AG04450 (cell line): ENCODE results near the gene IQCN. TPM values are rescaled to one million over a fixed set of nuclear protein-coding genes. Genes with fewer than 3 reads are reported as not detected.

Experiments used
- CTCF ChIA-PET: fragments of 300-600, 350-600 bp; formaldehyde crosslinking; extraction: SDS; loops from one replicate; lab custom pipeline; 2022; ENCODE audit warnings: antibody characterized with exemption, inconsistent platforms; lab: Charles Lee
- POLR2A ChIA-PET: fragments of 350-600 bp; formaldehyde crosslinking; extraction: SDS; loops from one replicate; lab custom pipeline; 2021; ENCODE audit warnings: antibody characterized with exemption, inconsistent platforms; lab: Yijun Ruan, JAX
- DNase-seq: peaks from one replicate; pipeline ENCODE4 v3.0.0-alpha.2; 2011; ENCODE audit warnings: low read depth, low spot score
- H3K27ac ChIP-seq: one replicate; pipeline ENCODE4 v1.5.1; 2012; ENCODE audit warnings: low read depth, low read length, control low read depth
- H3K27me3 ChIP-seq: one replicate; pipeline ENCODE4 v1.6.0; 2012; ENCODE audit warnings: low read length; ENCODE audit not compliant: control insufficient read depth, insufficient read depth
- H3K4me3 ChIP-seq: 2 replicates; pipeline ENCODE4 v1.5.1; 2011; ENCODE audit warnings: mild to moderate bottlenecking, low read depth, low read length, control low read depth
- H3K9me3 ChIP-seq: 2 replicates; pipeline ENCODE4 v1.5.1; 2012; ENCODE audit warnings: low read length; ENCODE audit not compliant: control insufficient read depth, insufficient read depth
- polyA plus RNA-seq: library from polyadenylated mRNA; depleted of rRNA; stranded (reverse); fragments of >200 nt; gene quantifications from 2 replicates; pipeline ENCODE4 v1.2.3, GENCODE V29; 2011
- TF ChIP-seq, protein P1 (sequence below): IDR thresholded peaks from 2 replicates; pipeline ENCODE4 v1.5.1; 2011; ENCODE audit warnings: low read depth, low read length, control low read depth, inconsistent platforms

Gene IQCN
- polyA plus RNA-seq, 1 experiment: 0.45 TPM

DNA sequence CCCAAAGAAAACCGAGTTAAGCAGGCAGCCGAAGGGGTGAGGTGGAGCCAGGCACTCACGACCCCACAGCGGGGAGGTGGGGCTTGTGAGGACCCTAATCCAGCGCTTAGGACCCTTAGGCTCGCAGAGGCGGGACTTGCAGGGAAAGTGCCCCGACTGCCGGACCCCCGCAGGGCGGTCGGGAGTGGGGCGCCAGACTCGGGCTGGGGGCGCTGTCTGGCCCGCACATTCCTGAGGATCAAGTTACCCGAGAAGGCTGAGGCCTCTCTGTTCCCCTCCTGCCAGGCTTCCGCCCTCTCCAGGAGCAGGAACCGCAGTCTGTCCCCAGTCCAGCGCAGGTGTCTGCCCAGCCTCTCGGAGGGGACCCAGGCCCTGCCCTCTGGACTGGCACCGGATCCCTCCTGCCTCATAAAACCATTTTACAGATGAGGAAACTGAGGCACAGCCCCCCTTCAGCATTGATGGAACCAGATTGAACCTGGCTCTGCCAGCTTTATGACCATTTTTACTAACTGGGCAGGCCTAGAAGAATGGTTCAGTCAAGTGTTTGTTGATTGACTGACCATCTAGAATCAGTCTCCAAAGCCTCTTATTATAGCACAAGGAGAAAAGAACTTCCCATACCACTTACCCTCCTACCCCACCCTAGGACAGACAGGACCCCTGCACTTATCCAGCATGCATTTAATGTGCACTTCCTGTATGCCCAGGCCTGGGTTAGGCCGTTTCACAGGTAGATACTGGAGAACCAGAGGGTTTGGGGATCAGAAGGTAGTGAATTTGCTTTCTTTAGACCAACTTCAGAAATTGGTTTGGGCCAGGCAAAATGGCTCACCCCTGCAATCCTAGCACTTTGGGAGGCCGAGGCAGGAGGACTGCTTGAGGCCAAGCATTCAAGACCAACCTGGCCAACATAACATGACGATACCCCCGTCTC lies 13.9 kb upstream of the IQCN start:
- Histone ChIP-seq H3K4me3 (no peak overlapping the region), H3K27me3 (no peaks in the 10 kb centered on the region), H3K9me3 (no peaks in the 10 kb centered on the region), H3K27ac (no peak overlapping the region)
- ChIA-PET POLR2A (interaction anchor here (0.5 to 1.0 kb wide), 2 partner anchors 15 to 17 kb away, joined by 3 to 11 read pairs; no protein-coding TSS in a partner anchor), CTCF (interaction anchor here (0.5 to 0.8 kb wide), 2 partner anchors 9 to 712 kb away, joined by 3 read pairs; no protein-coding TSS in a partner anchor)
- TF ChIP-seq, protein P1, sequence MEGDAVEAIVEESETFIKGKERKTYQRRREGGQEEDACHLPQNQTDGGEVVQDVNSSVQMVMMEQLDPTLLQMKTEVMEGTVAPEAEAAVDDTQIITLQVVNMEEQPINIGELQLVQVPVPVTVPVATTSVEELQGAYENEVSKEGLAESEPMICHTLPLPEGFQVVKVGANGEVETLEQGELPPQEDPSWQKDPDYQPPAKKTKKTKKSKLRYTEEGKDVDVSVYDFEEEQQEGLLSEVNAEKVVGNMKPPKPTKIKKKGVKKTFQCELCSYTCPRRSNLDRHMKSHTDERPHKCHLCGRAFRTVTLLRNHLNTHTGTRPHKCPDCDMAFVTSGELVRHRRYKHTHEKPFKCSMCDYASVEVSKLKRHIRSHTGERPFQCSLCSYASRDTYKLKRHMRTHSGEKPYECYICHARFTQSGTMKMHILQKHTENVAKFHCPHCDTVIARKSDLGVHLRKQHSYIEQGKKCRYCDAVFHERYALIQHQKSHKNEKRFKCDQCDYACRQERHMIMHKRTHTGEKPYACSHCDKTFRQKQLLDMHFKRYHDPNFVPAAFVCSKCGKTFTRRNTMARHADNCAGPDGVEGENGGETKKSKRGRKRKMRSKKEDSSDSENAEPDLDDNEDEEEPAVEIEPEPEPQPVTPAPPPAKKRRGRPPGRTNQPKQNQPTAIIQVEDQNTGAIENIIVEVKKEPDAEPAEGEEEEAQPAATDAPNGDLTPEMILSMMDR: no peak
- DNase-seq: no peak

DNA sequence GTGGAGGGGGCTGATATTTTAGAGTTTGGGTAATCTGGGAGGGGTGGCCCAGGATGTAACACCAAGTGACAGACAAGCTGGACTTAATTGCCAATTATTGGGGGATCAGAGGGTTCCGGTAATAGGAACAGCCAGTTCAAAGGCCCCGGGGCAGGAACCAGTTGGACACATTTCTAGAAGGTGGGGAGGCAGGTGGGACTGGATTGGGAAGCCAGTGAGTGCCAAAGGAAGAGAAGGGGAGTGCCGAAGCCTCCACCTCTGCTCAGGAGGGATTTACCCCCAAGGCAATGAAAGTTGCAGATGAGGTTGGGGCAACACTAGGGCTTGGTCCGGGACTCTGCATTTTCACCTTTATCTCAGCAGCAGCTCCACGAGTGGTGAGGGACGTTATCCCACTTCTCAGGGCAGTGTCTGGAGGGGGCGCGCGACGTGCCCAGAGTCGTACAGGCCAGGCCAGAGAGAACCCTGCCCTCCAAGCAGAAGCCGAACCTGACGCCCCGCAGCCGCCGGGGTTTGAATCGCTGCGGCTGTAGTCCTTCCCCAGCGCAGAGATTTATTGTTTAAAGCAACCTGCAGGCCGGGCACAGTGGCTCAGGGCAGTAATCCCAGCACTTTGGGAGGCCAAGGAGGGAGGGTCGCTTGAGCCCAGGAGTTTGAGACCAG lies 12.9 kb upstream of the IQCN start:
- H3K4me3 ChIP-seq: no peak overlapping the region
- POLR2A ChIA-PET: interaction anchor here (1.5 kb wide), 1 partner anchor 18 kb away, joined by 5 read pairs; no protein-coding TSS in a partner anchor
- no peak for DNase-seq
- no peaks in the 10 kb centered on the region for H3K27me3 ChIP-seq
- TF ChIP-seq, protein P1: no peak
- no peaks in the 10 kb centered on the region for H3K9me3 ChIP-seq
- CTCF ChIA-PET: interaction anchor here (0.8 to 1.5 kb wide), 2 partner anchors 8 to 42 kb away, joined by 3 to 4 read pairs; no protein-coding TSS in a partner anchor
- H3K27ac ChIP-seq: no peak overlapping the region

DNA sequence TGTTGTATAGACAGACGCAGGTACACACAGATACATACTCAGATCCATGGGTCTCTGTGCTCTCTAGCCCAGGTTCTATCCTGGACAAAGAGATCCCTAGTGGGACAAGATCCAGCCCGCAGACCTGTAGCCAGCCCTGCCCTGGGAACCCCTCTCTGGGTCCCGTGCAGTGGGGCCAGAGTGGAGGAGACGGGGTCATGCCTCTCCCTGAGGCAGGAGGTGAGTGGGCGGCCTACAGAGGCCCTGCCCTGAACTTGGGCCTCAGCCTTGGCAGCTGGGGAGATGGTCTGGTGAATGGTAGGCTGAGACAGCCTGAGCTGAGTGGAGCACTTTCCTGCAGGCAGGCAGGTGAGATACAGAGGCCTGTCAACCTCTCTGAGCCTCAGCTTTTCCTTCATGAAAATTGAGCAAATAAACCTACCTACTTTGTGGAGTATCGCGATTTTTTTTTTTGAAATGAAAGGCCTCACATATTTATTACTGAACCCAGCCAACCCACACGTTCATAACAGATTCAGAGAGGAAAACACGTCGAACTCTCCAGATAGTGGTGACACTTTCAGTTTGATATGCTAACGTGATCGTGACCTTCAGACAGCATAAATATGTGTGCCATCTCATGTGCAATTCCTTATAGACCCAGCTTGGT lies 10.6 kb upstream of the IQCN start:
- DNase-seq: no peak
- Histone ChIP-seq H3K9me3 (peaks cover 2% of the 10 kb centered on the region; the same call in 1 of the 2 replicates), H3K27me3 (no peaks in the 10 kb centered on the region), H3K27ac (no peak overlapping the region), H3K4me3 (no peak overlapping the region)
- CTCF ChIA-PET: interaction anchor here (1.7 kb wide), 1 partner anchor 44 kb away, joined by 5 read pairs; no protein-coding TSS in a partner anchor
- TF ChIP-seq, protein P1: no peak
- POLR2A ChIA-PET: no interaction called here

DNA sequence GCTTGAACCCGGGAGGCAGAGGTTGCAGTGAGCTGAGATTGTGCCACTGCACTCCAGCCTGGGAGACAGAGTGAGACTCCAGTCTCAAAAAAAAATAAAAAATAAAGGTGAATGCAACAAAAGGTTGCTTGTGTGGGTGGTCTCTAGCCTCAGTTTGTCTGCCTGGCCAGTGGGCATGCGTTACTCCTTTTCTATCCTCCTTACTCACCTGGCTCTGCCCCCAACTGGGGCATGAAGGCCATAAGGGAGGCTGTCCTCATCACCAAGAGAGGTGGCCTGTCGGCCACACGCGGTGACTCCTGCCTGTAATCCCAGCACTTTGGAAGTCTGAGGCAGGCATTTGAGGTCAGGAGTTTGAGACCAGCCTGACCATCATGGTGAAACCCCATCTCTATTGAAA lies 9.1 kb upstream of the IQCN start:
- TF ChIP-seq, protein P1: no peak
- Histone ChIP-seq H3K27me3 (no peaks in the 10 kb centered on the region), H3K9me3 (peaks cover 2% of the 10 kb centered on the region; the same call in 1 of the 2 replicates), H3K27ac (no peak overlapping the region), H3K4me3 (no peak overlapping the region)
- CTCF ChIA-PET: interaction anchor here (0.7 kb wide), 1 partner anchor 31 kb away, joined by 3 read pairs; no protein-coding TSS in a partner anchor
- DNase-seq: no peak
- POLR2A ChIA-PET: no interaction called here
